ENCODE data around the gene CCDC134. TPM values are rescaled to one million over a fixed set of nuclear protein-coding genes. Genes with fewer than 3 reads are reported as not detected.

Gene CCDC134
- total and polyA plus RNA-seq, 2 donors (not counting 1 experiment from before 2014, with no cell fraction given): 3.0 to 13.7 TPM

GRCh38 chr22:41772198-41772597, 28.3 kb upstream of the CCDC134 start:
- no peak overlapping the region for H2AFZ ChIP-seq (ENCODE audit: low read length)
- no peak for DNase-seq (ENCODE audit: low read depth in 2 of 2)
- H3K4me3 ChIP-seq (replicated peaks in 1 of 4; ENCODE audit: control extremely low read depth in 1 of 4, insufficient read depth in 1 of 4, low read depth in 3 of 4, low read length in 4 of 4): no peak overlapping the region
- H3K9me3 ChIP-seq (ENCODE audit: control insufficient read depth, insufficient read depth, low read depth, low read length): no peaks in the 10 kb centered on the region
- no peak overlapping the region for H3K27ac ChIP-seq (ENCODE audit: insufficient read depth, low read length)
- no peaks in the 10 kb centered on the region for H3K79me2 ChIP-seq (ENCODE audit: control insufficient read depth, insufficient read depth, low read length)
- no peaks in the 10 kb centered on the region for H3K4me1 ChIP-seq (ENCODE audit: control insufficient read depth, extremely low read depth, insufficient read depth, low read length)
- no peaks in the 10 kb centered on the region for H3K27me3 ChIP-seq (ENCODE audit: control insufficient read depth, insufficient read depth, low read length)
- H4K20me1 ChIP-seq (ENCODE audit: control insufficient read depth, extremely low read depth, insufficient read depth, low read length): no peaks in the 10 kb centered on the region
- H3K36me3 ChIP-seq (ENCODE audit: control insufficient read depth, insufficient read depth, low read length): no peaks in the 10 kb centered on the region
- no peak overlapping the region for H3K9ac ChIP-seq (ENCODE audit: insufficient read depth, low read length)
- TF ChIP-seq EZH2 (IDR thresholded peaks at IDR 0.05; ENCODE audit: low read length, missing control alignments): no peak
- no peak for TF ChIP-seq CTCF (conservative IDR thresholded peaks at IDR 0.05 in 1 of 2, IDR thresholded peaks at IDR 0.05 in 1 of 2; ENCODE audit: low read depth in 1 of 2, low read length in 2 of 2)
- no peak overlapping the region for H3K4me2 ChIP-seq (ENCODE audit: extremely low read depth, insufficient read depth, low read length)

- no peak for TF ChIP-seq CTCF (conservative IDR thresholded peaks at IDR 0.05 in 1 of 2, IDR thresholded peaks at IDR 0.05 in 1 of 2; ENCODE audit: low read depth in 1 of 2, low read length in 2 of 2)
- no peak for TF ChIP-seq EZH2 (IDR thresholded peaks at IDR 0.05; ENCODE audit: low read length, missing control alignments)
- Histone ChIP-seq H2AFZ (ENCODE audit: low read length) (no peak overlapping the region), H3K4me3 (replicated peaks in 1 of 4; ENCODE audit: control extremely low read depth in 1 of 4, insufficient read depth in 1 of 4, low read depth in 3 of 4, low read length in 4 of 4) (no peak overlapping the region), H3K27ac (ENCODE audit: insufficient read depth, low read length) (no peak overlapping the region), H3K4me1 (ENCODE audit: control insufficient read depth, extremely low read depth, insufficient read depth, low read length) (no peaks in the 10 kb centered on the region), H3K9ac (ENCODE audit: insufficient read depth, low read length) (no peak overlapping the region), H3K4me2 (ENCODE audit: extremely low read depth, insufficient read depth, low read length) (no peak overlapping the region), H3K36me3 (ENCODE audit: control insufficient read depth, insufficient read depth, low read length) (no peaks in the 10 kb centered on the region), H3K27me3 (ENCODE audit: control insufficient read depth, insufficient read depth, low read length) (no peaks in the 10 kb centered on the region), H4K20me1 (ENCODE audit: control insufficient read depth, extremely low read depth, insufficient read depth, low read length) (no peaks in the 10 kb centered on the region), H3K79me2 (ENCODE audit: control insufficient read depth, insufficient read depth, low read length) (no peaks in the 10 kb centered on the region), H3K9me3 (ENCODE audit: control insufficient read depth, insufficient read depth, low read depth, low read length) (no peaks in the 10 kb centered on the region)
- no peak for DNase-seq (ENCODE audit: low read depth in 2 of 2)
These were observed 27.8 kb upstream of the CCDC134 start for GRCh38 chr22:41772645-41773044.

- Histone ChIP-seq H3K36me3 (ENCODE audit: control insufficient read depth, insufficient read depth, low read length) (no peaks in the 10 kb centered on the region), H4K20me1 (ENCODE audit: control insufficient read depth, extremely low read depth, insufficient read depth, low read length) (no peaks in the 10 kb centered on the region), H3K27ac (ENCODE audit: insufficient read depth, low read length) (no peak overlapping the region), H3K4me2 (ENCODE audit: extremely low read depth, insufficient read depth, low read length) (no peak overlapping the region), H3K9ac (ENCODE audit: insufficient read depth, low read length) (no peak overlapping the region), H2AFZ (ENCODE audit: low read length) (no peak overlapping the region), H3K4me3 (replicated peaks in 1 of 4; ENCODE audit: control extremely low read depth in 1 of 4, insufficient read depth in 1 of 4, low read depth in 3 of 4, low read length in 4 of 4) (no peak overlapping the region), H3K9me3 (ENCODE audit: control insufficient read depth, insufficient read depth, low read depth, low read length) (no peaks in the 10 kb centered on the region), H3K4me1 (ENCODE audit: control insufficient read depth, extremely low read depth, insufficient read depth, low read length) (no peaks in the 10 kb centered on the region), H3K79me2 (ENCODE audit: control insufficient read depth, insufficient read depth, low read length) (no peaks in the 10 kb centered on the region), H3K27me3 (ENCODE audit: control insufficient read depth, insufficient read depth, low read length) (no peaks in the 10 kb centered on the region)
- DNase-seq (ENCODE audit: low read depth in 2 of 2): no peak
- TF ChIP-seq CTCF (conservative IDR thresholded peaks at IDR 0.05 in 1 of 2, IDR thresholded peaks at IDR 0.05 in 1 of 2; ENCODE audit: low read depth in 1 of 2, low read length in 2 of 2): no peak
- no peak for TF ChIP-seq EZH2 (IDR thresholded peaks at IDR 0.05; ENCODE audit: low read length, missing control alignments)
These were observed 25.1 kb upstream of the CCDC134 start for GRCh38 chr22:41775338-41775737.
